GM19099 (cell line): ENCODE measurements around the gene MYCN.

Source experiments
- POLR2A ChIP-seq: IDR thresholded peaks from 3 replicates; pipeline ENCODE4 v1.6.1; 2011; ENCODE audit warnings: low read depth; ENCODE audit not compliant: insufficient read length; ENCODE audit errors: extremely low read depth

MYCN gene

DNA sequence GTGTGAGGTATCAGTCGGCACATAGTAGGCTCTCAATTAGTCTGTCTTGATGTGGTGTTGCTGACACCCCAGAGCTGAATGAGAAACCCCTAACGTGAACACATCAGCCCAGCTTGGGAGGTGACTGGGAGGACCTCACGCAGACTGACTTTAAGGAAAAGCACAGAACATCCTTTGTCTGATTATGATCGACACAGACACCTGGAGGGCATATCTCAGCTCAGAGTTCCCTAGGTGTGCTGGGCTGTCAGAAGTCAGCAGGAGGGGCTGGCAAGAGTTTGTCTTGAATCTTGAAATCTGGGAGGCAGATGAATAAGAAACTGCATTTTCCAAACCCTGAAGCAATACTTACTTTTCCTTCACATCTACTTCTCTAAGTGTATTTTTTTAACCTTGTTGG lies 16.8 kb upstream of the MYCN start:
- no peak for TF ChIP-seq POLR2A

DNA sequence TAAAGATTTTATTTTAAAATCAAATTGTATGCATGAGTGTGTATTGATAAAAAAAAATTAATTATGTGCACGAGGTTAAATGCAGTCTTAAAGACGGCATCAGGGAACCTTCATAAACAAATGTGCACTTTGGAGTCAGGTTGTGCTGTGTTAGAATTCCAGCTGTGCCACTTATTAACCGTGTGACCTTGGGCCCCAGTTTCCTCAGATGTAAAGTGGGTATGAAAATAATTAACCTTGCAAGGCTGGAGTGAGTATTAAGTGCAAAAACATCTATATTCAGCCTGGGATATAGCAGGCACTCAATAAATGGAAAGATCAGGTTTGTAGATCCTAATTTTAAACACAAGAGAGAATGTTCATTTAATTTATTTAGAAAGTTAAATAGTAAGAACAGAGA lies 14.5 kb upstream of the MYCN start:
- no peak for TF ChIP-seq POLR2A

DNA sequence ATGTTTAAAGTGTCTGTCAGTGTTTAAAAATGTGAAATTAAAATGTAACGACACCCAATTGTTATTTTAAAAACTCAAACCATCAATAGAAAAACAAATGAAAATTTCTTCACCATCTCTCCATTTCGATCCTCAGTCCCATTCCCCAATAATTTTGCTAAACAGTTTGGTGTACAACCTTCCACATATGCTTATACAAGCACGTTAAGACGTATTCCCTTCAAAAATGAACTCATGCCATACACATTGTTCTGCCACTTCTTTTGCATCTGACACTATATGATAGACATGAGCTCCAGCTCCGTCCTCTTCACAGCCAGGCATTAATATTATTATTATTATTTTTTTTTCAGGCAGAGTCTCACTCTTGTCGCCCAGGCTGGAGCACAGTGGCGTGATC lies 14.1 kb upstream of the MYCN start:
- TF ChIP-seq POLR2A, result no peak

DNA sequence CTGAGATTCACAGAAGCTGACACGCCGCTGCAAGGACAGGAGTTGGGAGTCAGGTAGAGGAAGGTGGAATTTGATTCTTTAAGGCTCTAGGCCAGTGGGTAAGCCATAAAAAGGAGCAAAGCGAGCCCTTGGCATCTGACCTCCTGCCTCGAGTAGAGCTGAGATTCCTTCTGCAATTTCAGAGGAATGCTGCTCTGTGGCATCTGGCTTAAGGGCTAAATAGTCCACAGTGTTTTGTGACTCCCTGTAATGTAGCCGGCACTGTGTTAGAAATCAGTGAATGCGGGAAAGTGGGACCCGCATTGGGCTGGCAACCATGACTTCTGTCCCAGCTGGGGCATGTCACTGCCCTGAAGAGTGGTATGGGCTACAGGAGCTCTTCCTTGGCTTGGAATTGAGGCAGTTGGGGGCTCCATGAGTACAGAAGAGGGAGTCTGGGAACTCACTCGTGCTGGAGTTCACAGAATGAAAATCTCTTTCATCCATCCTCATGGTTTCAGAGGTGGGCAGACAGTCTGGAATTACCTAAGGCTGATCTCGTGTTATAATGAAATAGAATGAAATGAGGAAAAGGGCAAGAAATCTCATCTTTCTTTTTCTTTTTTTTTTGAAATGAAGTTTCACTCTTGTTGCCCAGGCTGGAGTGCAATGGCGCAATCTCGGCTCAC lies 12.7 kb upstream of the MYCN start:
- TF ChIP-seq POLR2A, result no peak

DNA sequence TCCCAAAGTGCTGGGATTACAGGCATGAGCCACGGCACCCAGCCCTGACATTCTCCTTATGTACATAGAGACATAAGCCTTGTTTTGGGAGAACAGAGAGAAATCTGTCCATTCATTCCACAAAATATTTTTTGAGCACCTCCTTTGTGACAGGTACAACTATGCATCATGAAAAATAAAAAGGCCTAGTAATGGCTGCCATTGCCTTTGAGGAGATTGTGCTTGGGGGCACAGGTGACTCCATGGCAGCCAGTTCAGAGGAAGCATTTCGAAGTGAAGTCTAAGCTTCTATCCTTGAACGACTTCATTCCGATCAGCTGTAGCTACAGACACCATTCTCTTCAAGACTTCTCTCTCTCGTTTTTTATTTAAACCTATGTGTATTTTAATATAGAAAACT lies 10.5 kb upstream of the MYCN start:
- no peak for TF ChIP-seq POLR2A

DNA sequence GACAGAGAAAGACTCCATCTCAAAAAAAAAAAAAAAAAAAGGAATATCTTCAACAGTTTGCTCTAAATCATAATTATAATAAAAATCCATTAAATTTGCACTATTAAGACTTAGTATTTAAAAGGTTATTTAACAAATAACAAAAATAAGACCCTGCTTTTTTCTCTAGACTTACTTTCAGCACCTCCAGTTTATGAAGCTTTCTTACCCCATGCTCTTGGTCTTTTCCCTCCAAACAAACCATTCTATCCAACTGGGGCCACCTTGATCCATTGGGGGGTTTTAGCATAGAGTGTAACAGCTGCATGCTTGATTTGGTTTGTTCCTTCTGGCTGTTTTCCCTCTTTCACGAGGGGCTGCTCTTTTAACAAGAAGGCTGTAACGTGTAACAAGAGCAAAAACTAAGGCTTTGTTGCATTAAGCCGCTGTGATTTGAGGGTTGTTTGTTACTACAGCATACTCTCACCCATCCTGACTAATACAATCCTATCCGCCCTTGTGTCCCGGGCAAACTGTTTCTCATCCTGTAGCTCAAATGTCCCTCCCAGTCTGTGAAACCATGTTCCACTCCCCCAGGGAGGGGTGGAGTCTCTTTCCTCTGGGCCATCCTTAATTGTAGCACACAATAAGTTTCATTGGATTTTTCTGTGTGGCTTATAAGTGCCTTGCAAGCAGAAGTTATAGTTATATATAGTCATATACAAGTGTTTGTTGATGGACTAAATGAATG lies 9.6 kb upstream of the MYCN start:
- no peak for TF ChIP-seq POLR2A

DNA sequence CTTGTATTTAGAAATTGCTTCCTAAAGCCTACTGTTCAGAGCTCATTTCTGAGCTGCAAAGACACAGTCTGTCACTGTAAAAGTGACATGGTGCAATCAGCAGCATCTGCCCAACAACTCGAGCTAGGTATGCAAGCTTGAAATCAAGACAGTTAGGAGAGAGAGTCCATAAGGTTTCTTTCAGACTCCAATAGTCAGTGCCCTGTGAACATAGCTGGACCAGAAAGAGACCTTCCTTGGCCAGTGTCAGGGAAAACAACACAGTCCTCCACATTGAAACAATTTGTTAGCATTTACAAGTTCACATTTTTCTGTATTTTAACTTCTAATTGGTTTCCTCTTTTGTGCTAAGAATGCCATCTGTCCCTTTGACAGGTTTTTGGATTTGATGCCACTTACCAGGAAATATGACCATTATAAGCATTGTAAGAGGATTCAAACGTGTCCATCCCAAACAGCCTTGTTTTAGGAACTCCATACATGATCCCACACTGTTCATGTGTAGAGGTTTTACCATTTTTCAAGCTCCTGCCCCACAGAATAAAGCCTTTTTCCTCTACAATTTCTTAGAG lies 8.9 kb upstream of the MYCN start:
- TF ChIP-seq POLR2A, result no peak

DNA sequence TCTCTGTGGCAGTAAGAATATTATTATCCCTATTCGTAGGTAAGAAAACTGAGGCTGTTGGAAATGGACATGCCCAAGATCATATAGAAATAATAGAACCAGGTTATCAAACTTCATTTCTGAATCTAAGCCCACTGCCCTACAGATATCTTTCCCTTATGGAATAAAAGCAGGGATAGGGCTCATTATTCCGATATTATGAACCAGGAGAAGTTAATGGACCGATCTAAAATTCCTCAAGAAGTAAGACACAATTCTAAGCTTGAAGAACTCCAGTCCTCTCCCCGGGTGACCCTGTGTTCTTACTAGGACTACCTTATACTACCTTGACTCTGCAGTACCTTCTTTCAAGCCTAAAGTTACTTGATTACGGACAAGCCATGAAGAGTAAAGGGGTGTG lies 8.4 kb upstream of the MYCN start:
- no peak for TF ChIP-seq POLR2A

DNA sequence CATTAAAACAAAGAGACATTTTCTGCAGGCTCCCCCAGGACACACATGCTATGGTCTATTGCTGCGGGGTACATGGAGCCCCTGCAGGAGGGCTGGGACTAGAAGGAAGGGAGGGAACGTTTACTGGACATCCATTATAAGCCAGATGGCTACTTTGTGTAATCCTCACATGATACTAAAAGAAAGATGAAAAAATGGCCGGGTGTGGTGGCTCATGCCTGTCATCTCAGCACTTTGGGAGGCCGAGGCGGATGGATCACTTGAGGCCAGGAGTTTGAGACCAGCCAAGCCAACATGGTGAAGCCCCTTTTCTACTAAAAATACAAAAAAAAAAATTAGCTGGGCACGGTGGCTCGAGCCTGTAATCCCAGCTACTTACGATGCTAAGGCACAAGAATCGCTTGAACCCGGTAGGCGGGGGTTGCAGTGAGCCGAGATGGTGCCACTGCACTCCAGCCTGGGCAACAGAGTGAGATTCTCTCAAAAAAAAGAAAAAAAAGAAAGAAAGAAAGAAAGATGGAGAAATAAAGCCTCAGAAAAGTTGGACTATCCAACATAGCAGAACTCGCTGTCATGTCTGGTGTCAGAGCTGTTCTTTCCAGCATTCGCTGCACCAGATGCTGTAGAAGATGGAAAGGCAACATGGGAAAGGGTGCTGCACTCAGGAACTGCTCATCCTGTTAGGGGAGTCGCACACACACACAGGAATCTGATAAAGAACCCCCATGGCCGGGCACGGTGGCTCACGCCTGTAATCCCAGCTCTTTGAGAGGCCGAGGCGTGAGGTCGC lies 7.8 kb upstream of the MYCN start:
- TF ChIP-seq POLR2A, result no peak

DNA sequence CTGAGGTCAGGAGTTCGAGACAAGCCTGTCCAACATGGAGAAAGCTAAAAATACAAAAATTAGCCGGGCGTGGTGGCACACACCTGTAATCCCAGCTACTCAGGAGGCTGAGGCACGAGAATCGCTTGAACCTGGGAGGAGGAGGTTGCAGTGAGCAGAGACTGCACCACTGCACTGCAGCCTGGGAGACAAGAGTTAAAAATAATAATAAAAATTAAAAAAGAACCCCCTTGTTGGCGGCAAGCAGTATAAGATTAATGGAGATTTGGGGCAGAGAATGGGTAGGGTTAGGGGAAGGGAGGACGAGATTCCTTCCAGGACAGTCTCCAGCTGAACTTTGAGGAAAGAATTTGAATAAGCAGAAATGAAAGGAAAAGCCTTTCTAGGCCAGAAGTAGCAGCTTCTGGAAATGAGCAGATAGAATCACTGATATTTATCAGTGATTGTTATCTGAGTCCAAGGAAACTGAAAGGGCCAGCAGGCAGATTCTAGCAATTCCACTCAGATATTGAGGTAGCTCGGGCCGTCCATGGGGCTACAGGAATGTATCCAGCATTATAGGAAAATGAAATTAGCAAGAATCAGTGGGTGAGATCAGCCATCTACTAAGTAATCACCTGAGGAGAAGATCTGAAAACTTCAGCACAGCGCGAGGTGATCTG lies 7.0 kb upstream of the MYCN start:
- no peak for TF ChIP-seq POLR2A

DNA sequence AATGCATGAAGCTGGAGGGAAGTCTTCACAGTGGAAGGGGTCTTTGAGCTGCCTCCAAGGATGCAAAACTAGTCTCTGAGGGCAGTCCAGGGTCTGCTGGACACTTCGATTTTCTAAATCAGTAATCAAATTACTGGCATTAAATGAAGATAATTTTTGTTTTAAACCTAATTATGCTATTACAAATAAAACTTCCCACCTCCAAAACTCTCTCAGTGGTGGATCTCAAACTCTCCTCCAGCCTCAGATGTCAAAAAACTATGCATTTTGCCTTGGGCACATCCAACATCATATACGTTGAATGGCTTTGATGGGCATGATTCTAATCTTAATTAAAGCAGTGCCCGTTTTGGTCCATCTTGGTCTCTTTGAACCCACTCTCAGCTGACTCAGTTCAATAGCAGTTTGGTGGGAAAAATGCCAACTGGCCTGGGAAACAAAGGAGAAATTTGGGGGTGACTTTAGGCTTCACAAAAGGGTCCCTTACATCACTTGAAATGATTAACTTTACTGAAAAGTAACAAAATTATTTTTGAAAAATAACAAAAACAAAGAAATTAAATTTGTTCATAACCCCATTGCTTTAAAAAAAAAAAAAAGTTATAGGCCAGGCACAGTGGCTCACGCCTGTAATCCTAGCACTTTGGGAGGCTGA lies 5.9 kb upstream of the MYCN start:
- TF ChIP-seq POLR2A, result no peak

DNA sequence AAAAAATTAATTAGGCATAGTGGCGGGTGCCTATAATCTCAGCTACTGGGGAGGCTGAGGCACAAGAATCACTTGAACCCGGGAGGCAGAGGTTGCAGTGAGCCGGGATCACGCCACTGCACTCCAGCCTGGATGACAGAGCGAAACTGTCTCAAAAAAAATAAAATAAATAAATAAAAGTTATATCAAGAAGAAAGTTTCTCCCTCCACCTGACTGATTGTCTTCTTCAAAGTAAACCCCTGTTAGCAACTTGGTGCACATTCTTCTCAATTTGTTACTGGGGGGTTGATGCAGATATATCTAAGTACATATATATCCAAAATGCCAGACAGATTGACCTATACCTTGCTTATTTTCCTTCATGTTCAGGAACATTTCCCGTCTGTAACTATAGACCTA lies 5.2 kb upstream of the MYCN start:
- TF ChIP-seq POLR2A, result no peak

DNA sequence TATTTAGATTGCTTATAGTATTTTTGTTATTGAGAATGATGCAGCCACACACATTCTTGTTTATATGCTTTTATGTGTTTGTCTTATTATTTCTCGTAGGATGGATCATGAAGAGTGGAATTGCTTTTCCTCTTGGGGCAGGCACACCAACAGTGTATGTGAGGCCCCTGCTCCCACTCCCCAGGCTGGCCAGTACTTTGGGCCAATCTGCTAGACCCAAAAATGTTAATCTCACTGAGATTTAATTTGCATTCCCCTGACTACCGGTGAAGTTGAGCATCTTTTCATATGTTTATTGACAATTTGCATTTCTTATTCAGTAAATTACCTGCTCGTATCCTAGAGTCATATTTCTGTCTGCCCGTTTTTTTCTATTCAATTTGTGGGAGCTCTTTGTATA lies 4.7 kb upstream of the MYCN start:
- no peak for TF ChIP-seq POLR2A

DNA sequence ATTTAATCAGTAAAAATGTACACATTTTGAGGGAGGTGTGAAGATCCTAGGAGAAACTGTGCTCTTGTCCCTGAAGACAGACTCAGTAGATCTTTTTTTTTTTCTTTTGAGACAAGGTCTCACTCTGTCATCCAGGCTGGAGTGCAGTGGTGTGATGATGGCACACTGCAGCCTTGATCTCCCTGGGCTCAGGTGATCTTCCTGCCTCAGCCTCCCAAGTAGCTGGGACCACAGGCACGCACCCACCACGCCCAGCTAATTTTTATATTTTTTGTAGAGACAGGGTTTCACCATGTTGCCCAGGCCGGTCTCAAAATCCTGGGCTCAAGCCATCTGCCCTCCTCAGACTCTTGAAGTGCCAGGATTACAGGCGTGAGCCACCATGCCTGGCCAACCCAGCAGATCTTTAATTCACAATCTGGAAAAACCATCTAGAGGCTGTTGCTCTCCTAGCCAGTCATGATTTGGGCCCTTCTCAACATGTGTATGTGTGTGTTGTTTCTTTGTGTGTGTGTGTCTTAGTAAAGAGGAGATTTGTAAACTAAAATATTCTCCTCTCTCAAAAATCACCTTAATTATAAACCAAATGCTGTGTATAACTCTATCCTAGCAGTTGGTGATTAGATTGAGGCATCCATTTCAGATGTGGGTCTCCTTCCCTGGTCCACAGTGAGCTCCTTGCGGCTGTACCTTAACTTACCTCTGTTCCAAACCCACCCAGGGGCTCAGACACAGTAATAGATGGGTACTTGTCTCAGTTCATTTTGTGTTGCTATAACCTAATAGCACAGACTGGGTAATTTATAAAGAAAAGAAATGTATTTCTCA lies 3.9 kb upstream of the MYCN start:
- TF ChIP-seq POLR2A, result no peak
